Erythroblast (primary cell): ENCODE results near the gene OPCML.

Experiments
- GATA1 ChIP-seq: IDR thresholded peaks from 2 replicates; pipeline ENCODE4 v1.6.1; 2011; ENCODE audit warnings: low read depth, mild to moderate bottlenecking, control low read depth, low read length, moderate library complexity
- POLR2A ChIP-seq: IDR thresholded peaks from 2 replicates; pipeline ENCODE4 v1.6.1; 2011; ENCODE audit warnings: mild to moderate bottlenecking, low read length

DNA sequence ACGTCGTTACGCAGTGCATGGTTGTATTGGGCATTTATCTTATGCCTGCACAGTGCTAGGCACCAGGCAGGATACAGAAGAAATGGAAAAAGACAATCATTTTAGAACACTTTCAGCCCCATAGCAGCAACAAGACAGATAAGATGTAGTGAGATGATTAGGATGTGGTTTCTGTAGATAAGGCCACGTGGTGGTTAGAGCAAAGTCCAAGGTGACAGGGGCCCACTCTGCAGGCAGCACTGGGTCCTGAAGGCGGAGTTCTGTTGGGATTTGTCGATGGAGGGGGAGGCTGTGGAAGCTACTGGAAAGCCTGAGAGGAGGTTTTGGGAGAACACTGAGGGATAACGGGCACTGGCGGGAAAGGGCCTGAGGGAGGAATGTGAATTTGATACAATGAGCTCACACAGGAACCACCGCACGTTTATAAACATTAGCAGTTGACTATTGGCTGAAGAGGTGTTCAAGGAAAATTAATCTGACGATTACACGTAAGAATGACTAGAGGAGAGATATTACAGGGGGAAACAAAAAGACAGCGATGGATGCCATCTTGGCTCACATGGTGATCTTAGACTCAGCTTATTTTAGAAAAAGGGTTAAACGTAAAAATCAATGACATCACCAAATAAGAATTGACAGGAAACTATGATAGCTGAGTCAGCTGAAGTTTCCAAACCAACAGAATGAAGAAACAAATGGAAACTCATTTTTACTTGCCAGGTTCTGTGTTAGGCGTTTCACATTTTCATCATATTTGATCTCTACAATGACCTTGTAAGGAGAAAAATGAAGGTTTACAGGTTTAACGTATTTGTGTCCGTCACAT is 551.0 kb downstream of the OPCML start:
- TF ChIP-seq POLR2A, result no peak
- TF ChIP-seq GATA1, result no peak
